ENCODE data around the gene SNTB2. TPM values are rescaled to one million over a fixed set of nuclear protein-coding genes. Genes with fewer than 3 reads are reported as not detected.
A peak's percentile ranks its signal among the peaks of the same experiment; 100 is the strongest.

SNTB2 gene
- total and polyA plus RNA-seq, 2 of the 13 experiments (the other 11 are each of a cell fraction or from before 2014, with no cell fraction given), result 11.5 to 19.2 TPM

- TF ChIP-seq, protein P1, sequence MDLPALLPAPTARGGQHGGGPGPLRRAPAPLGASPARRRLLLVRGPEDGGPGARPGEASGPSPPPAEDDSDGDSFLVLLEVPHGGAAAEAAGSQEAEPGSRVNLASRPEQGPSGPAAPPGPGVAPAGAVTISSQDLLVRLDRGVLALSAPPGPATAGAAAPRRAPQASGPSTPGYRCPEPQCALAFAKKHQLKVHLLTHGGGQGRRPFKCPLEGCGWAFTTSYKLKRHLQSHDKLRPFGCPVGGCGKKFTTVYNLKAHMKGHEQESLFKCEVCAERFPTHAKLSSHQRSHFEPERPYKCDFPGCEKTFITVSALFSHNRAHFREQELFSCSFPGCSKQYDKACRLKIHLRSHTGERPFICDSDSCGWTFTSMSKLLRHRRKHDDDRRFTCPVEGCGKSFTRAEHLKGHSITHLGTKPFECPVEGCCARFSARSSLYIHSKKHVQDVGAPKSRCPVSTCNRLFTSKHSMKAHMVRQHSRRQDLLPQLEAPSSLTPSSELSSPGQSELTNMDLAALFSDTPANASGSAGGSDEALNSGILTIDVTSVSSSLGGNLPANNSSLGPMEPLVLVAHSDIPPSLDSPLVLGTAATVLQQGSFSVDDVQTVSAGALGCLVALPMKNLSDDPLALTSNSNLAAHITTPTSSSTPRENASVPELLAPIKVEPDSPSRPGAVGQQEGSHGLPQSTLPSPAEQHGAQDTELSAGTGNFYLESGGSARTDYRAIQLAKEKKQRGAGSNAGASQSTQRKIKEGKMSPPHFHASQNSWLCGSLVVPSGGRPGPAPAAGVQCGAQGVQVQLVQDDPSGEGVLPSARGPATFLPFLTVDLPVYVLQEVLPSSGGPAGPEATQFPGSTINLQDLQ (CRISPR knock-in tag; IDR thresholded peaks at IDR 0.05), result no peak
- TF ChIP-seq ZNF781 (CRISPR knock-in tag; IDR thresholded peaks at IDR 0.05; ENCODE audit: borderline replicate concordance, not compliant biosample characterization), result no peak
- TF ChIP-seq ZNF367 (CRISPR knock-in tag; IDR thresholded peaks at IDR 0.05; ENCODE audit: borderline replicate concordance), result peak; percentile 71
- 0 out of 2 replicates have a peak, but pooled peaks have one; percentile 76 for TF ChIP-seq ZFAT (CRISPR knock-in tag; conservative IDR thresholded peaks at IDR 0.05)
- TF ChIP-seq GLMP (CRISPR knock-in tag; IDR thresholded peaks at IDR 0.05; ENCODE audit: borderline replicate concordance), result no peak
- TF ChIP-seq SCMH1 (CRISPR knock-in tag; IDR thresholded peaks at IDR 0.05; ENCODE audit: borderline replicate concordance), result no peak
- peak; percentile 98 for TF ChIP-seq KAT8 (CRISPR knock-in tag; IDR thresholded peaks at IDR 0.05)
- TF ChIP-seq, protein P2, sequence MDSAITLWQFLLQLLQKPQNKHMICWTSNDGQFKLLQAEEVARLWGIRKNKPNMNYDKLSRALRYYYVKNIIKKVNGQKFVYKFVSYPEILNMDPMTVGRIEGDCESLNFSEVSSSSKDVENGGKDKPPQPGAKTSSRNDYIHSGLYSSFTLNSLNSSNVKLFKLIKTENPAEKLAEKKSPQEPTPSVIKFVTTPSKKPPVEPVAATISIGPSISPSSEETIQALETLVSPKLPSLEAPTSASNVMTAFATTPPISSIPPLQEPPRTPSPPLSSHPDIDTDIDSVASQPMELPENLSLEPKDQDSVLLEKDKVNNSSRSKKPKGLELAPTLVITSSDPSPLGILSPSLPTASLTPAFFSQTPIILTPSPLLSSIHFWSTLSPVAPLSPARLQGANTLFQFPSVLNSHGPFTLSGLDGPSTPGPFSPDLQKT (CRISPR knock-in tag; IDR thresholded peaks at IDR 0.05; ENCODE audit: borderline replicate concordance), result peak; percentile 70; the same call in 1 of the 2 replicates
- no peak for TF ChIP-seq TCF12 (IDR thresholded peaks at IDR 0.05)
- no peak for TF ChIP-seq TCF12 (CRISPR knock-in tag; IDR thresholded peaks at IDR 0.05)
- TF ChIP-seq ZNF17 (CRISPR knock-in tag; IDR thresholded peaks at IDR 0.05), result no peak
- no peak for TF ChIP-seq ZNF496 (CRISPR knock-in tag; IDR thresholded peaks at IDR 0.05; ENCODE audit: insufficient replicate concordance)
- TF ChIP-seq ETV5 (CRISPR knock-in tag; IDR thresholded peaks at IDR 0.05; ENCODE audit: borderline replicate concordance), result peak; percentile 96
- TF ChIP-seq ZNF557 (CRISPR knock-in tag; IDR thresholded peaks at IDR 0.05), result peak; percentile 93; the same call in 1 of the 2 replicates
- 0 out of 2 replicates have a peak, but pooled peaks have one; percentile 21 for TF ChIP-seq SOX13 (IDR thresholded peaks at IDR 0.05)
- TF ChIP-seq SOX13 (CRISPR knock-in tag; conservative IDR thresholded peaks at IDR 0.05 in 1 of 2, IDR thresholded peaks at IDR 0.05 in 1 of 2), result peak in 1 of 2 experiments; percentile 41; a peak in 2 of 4 replicates
- TF ChIP-seq U2AF1 (optimal IDR thresholded peaks at IDR 0.05; ENCODE audit: low read depth, low read length), result peak; percentile 98
- TF ChIP-seq ELF3 (CRISPR knock-in tag; IDR thresholded peaks at IDR 0.05), result peak; percentile 94
- TF ChIP-seq KDM4B (CRISPR knock-in tag; IDR thresholded peaks at IDR 0.05), result peak; percentile 68
- peak; percentile 92 for TF ChIP-seq MED8 (CRISPR knock-in tag; IDR thresholded peaks at IDR 0.05; ENCODE audit: insufficient replicate concordance)
- TF ChIP-seq, protein P3, sequence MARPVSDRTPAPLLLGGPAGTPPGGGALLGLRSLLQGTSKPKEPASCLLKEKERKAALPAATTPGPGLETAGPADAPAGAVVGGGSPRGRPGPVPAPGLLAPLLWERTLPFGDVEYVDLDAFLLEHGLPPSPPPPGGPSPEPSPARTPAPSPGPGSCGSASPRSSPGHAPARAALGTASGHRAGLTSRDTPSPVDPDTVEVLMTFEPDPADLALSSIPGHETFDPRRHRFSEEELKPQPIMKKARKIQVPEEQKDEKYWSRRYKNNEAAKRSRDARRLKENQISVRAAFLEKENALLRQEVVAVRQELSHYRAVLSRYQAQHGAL (CRISPR knock-in tag; IDR thresholded peaks at IDR 0.05; ENCODE audit: not compliant biosample characterization), result peak; percentile 90
- no peak for TF ChIP-seq CHD4 (IDR thresholded peaks at IDR 0.05; ENCODE audit: borderline replicate concordance, low read length)
- no peak for TF ChIP-seq ZMYM3 (CRISPR knock-in tag; IDR thresholded peaks at IDR 0.05)
- peak; percentile 82; the same call in 1 of the 2 replicates for TF ChIP-seq NFKB2 (CRISPR knock-in tag; IDR thresholded peaks at IDR 0.05; ENCODE audit: borderline replicate concordance)
Observed at GRCh38 chr16:69339289-69340094, 152.5 kb downstream of the SNTB2 start, which contains the start of the genes COG8 and NIP7 (continued).
